Lower lobe of right lung (tissue), 2 donors: ENCODE results near the gene HELZ. TPM values are rescaled to one million over a fixed set of nuclear protein-coding genes. Genes with fewer than 3 reads are reported as not detected.

Experiments
- ATAC-seq, 2 donors: fragments of 200-7000 bp; cut with Tn5 transposase; one replicate each; pipeline ENCODE4 v1.9.1; 2020 to 2022; ENCODE audit warnings: mild to moderate bottlenecking in 2 of 2, moderate library complexity in 2 of 2
- DNase-seq: peaks from one replicate; pipeline ENCODE4 v3.0.0-alpha.2; 2020
- H3K27ac ChIP-seq: fragments of 200-600 bp; one replicate; pipeline ENCODE4 v1.8.0; 2022
- H3K27me3 ChIP-seq: fragments of 200-600 bp; one replicate; pipeline ENCODE4 v1.8.0; 2022; ENCODE audit warnings: low read depth
- H3K36me3 ChIP-seq: fragments of 200-600 bp; one replicate; pipeline ENCODE4 v1.8.0; 2022; ENCODE audit warnings: mild to moderate bottlenecking
- H3K4me1 ChIP-seq: fragments of 200-600 bp; one replicate; pipeline ENCODE4 v1.8.0; 2022
- H3K4me3 ChIP-seq: fragments of 200-600 bp; one replicate; pipeline ENCODE4 v1.8.0; 2022; ENCODE audit warnings: mild to moderate bottlenecking
- H3K9me3 ChIP-seq: fragments of 200-600 bp; one replicate; pipeline ENCODE4 v1.8.0; 2022
- CTCF ChIP-seq: fragments of 200-600 bp; IDR thresholded peaks from one replicate; pipeline ENCODE4 v1.8.0; 2022; ENCODE audit warnings: antibody characterized with exemption, mild to moderate bottlenecking
- intact Hi-C: fragments of 100-400 bp; cut with DNase I; formaldehyde crosslinking; loops from one replicate; pipeline ENCODE4 v1.11.0; 2022
- total RNA-seq: library from RNA; stranded (reverse); fragmentation: NEBNext Ultra II Directional; extraction: Animal tissue kit (Norgen Biotek cat#: 25700); gene quantifications from one replicate; pipeline ENCODE4 v1.2.1, GENCODE V29; 2021
- donor health status: DM: no; HTN: yes; CAD: no; lungs with severe emphysema.

HELZ gene
- total RNA-seq, 1 donor from 2014 or later, result 68.9 TPM

GRCh38 chr17:67215991-67216421 lies 29.0 kb downstream of the HELZ start:
- peaks cover 53% of the 10 kb centered on the region for H3K4me1 ChIP-seq
- no peak for TF ChIP-seq CTCF
- H3K36me3 ChIP-seq, result peaks cover 39% of the 10 kb centered on the region
- no peak overlapping the region for H3K4me3 ChIP-seq
- no peak for DNase-seq
- peak in 1 of 2 donors; percentile 47 for ATAC-seq
- H3K27me3 ChIP-seq, result no peaks in the 10 kb centered on the region
- no peaks in the 10 kb centered on the region for H3K9me3 ChIP-seq
- intact Hi-C loops, result no loop called here
- no peak overlapping the region for H3K27ac ChIP-seq

DNA sequence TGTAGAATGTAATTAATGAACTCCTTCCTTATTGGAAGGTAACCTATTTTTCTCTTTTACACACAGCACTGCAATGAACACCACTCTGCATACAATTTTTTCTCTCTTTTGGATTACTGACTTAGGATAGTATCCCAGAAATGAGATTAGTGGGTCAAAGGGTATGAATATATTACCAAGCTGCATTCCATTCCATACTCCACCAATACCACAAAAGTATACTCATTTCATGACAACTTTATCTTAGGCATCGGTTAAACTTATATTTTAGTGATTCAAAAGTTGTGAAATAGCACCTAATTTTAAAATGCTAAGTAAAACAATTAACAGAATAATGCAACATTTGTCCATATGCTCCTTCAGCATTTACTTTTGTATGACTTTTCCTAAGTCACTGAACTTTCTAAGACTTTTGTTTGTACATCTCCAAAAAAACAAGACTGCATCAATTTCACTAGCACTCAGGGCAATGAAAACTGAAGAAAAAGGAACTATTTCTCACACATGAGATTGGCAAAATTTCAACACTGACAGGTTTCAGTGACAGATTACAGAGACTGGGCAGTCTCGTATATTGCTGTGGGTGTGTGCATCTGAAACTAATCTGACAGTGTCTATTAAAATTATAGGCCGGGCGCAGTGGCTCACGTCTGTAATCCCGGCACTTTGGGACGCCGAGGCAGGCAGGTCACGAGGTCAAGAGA lies 32.1 kb downstream of the HELZ start:
- no peak for ATAC-seq
- Histone ChIP-seq H3K9me3 (no peaks in the 10 kb centered on the region), H3K27ac (no peak overlapping the region), H3K4me3 (no peak overlapping the region), H3K4me1 (peaks cover 48% of the 10 kb centered on the region), H3K36me3 (peaks cover 30% of the 10 kb centered on the region), H3K27me3 (no peaks in the 10 kb centered on the region)
- intact Hi-C loops, result no loop called here
- TF ChIP-seq CTCF, result no peak
- no peak for DNase-seq

DNA sequence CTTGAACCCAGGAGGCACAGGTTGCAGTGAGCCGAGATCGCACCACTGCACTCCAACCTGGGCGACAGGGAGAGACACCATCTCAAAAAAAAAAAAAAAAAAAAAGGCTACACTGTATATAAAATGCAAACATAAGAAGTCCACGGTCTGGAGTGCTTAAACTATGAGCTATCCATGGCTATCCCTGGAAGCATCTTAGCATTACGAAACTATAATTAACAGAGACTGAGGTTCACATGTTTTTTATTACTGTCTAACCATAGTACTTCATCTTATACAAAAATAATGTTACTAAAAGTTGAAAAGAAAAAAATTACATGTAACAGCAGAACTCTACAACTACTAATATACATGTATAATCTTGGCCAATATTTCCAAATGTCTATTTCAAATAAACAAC lies 32.8 kb downstream of the HELZ start:
- Histone ChIP-seq H3K9me3 (no peaks in the 10 kb centered on the region), H3K27ac (no peak overlapping the region), H3K4me1 (peaks cover 46% of the 10 kb centered on the region), H3K36me3 (peaks cover 23% of the 10 kb centered on the region), H3K27me3 (no peaks in the 10 kb centered on the region), H3K4me3 (no peak overlapping the region)
- no peak for TF ChIP-seq CTCF
- ATAC-seq, result no peak
- DNase-seq, result no peak
- intact Hi-C loops, result no loop called here

GRCh38 chr17:67211742-67212141 lies 33.3 kb downstream of the HELZ start:
- no peak overlapping the region for H3K4me3 ChIP-seq
- TF ChIP-seq CTCF, result no peak
- no peak for DNase-seq
- H3K9me3 ChIP-seq, result no peaks in the 10 kb centered on the region
- peaks cover 23% of the 10 kb centered on the region for H3K36me3 ChIP-seq
- peaks cover 42% of the 10 kb centered on the region for H3K4me1 ChIP-seq
- no peak overlapping the region for H3K27ac ChIP-seq
- intact Hi-C loops, result no loop called here
- no peaks in the 10 kb centered on the region for H3K27me3 ChIP-seq
- ATAC-seq, result peak; percentile 13 to 43

GRCh38 chr17:67210915-67211314 lies 34.1 kb downstream of the HELZ start:
- DNase-seq, result no peak
- H3K9me3 ChIP-seq, result no peaks in the 10 kb centered on the region
- intact Hi-C loops, result no loop called here
- no peak for TF ChIP-seq CTCF
- H3K36me3 ChIP-seq, result peaks cover 23% of the 10 kb centered on the region
- ATAC-seq, result no peak
- no peak overlapping the region for H3K27ac ChIP-seq
- no peak overlapping the region for H3K4me3 ChIP-seq
- peaks cover 34% of the 10 kb centered on the region for H3K4me1 ChIP-seq
- H3K27me3 ChIP-seq, result no peaks in the 10 kb centered on the region
